GM12878 (cell line): Measurements from ENCODE around the gene HSPA1A.

Experiments used
- ATF2 ChIP-seq: IDR thresholded peaks from 2 replicates; pipeline ENCODE4 v1.6.1; 2012; ENCODE audit warnings: low read length, inconsistent platforms
- BACH1 ChIP-seq: fragments of 450-650 bp; IDR thresholded peaks from 2 replicates; pipeline ENCODE4 v1.6.1; 2017; ENCODE audit warnings: mild to moderate bottlenecking, borderline replicate concordance
- CHD2 ChIP-seq: IDR thresholded peaks from 2 replicates; pipeline ENCODE4 v1.6.1; 2011; ENCODE audit warnings: low read depth, low read length, improper control_type of control experiment, borderline replicate concordance
- CTCF ChIP-seq, 3 experiments: IDR thresholded peaks in 2 of 3; conservative IDR thresholded peaks in 1 of 3; 2 replicates each; pipeline ENCODE4 v1.5.1; 2011; ENCODE audit warnings: low read depth in 3 of 3, low read length in 3 of 3, mild to moderate bottlenecking in 3 of 3, control low read depth in 2 of 3, moderate library complexity in 2 of 3, inconsistent platforms in 1 of 3, mixed read lengths in 1 of 3; ENCODE audit not compliant: control insufficient read depth in 2 of 3, insufficient read depth in 1 of 3; ENCODE audit errors: extremely low read depth in 1 of 3
- POLR2AphosphoS5 ChIP-seq: IDR thresholded peaks from 2 replicates; pipeline ENCODE4 v1.6.1; 2011; ENCODE audit warnings: mild to moderate bottlenecking, low read length, inconsistent platforms
- TF ChIP-seq, protein P1 (sequence below): IDR thresholded peaks from 2 replicates; pipeline ENCODE4 v1.6.1; 2012; ENCODE audit warnings: low read depth, low read length, improper control_type of control experiment

DNA sequence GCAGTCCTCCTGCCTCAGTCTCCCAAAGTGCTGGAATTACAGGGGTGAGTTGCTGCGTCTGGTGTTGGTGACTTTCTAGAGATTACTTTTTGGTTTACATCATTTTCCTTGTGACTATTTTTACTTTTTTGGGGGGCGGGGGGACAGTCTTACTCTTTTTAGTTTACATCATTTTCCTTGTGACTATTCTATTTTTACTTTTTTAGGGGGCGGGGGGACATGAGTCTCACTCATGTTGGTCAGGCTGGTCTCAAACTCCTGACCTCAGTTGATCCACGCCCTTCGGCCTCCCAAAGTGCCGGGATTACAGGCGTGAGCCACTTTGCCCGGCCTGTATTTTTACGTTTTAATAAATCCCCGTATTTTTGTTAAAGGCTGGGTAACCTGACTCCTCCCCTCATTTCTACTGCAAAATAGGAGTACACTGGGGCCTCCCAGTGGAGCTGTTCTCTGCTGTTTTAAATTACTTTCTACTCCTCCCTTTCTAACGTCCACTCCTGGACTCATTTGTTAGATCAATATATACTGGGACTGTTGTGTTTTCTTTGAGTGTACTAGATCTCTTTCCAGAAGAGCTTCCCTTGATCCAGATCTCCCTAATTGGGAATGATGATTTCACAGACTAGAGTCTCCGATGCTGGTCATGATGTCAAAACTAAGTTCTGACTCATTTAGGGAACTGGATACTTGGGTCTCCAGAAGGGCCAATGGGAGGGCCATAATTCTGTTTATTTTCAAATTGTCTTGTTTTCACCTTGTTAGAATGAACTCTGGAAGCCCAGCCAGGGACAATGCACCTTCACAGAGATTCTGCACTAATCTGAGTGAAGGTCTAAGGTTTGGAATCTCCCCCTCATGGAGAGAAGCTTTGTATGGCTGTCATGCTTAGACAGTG, 21.4 kb downstream of the HSPA1A start:
- TF ChIP-seq CHD2, result no peak
- TF ChIP-seq CTCF (IDR thresholded peaks at IDR 0.05 in 2 of 3, conservative IDR thresholded peaks at IDR 0.05 in 1 of 3; ENCODE audit: control insufficient read depth in 2 of 3, extremely low read depth in 1 of 3, insufficient read depth in 1 of 3, low read depth in 3 of 3, low read length in 3 of 3), result peak in 2 of 3 experiments; percentile 13 to 18; a peak in 2 of 6 replicates
- no peak; the same call in 1 of the 2 replicates for TF ChIP-seq ATF2
- TF ChIP-seq, protein P1, sequence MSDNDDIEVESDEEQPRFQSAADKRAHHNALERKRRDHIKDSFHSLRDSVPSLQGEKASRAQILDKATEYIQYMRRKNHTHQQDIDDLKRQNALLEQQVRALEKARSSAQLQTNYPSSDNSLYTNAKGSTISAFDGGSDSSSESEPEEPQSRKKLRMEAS, result no peak
- no peak for TF ChIP-seq BACH1
- no peak for TF ChIP-seq POLR2AphosphoS5
